Right cardiac atrium (tissue), 5 donors: Measurements from ENCODE around the gene MEN1. TPM values are rescaled to one million over a fixed set of nuclear protein-coding genes. Genes with fewer than 3 reads are reported as not detected.

ENCODE experiments used
- polyA plus RNA-seq: library from polyadenylated mRNA; stranded (reverse); fragments of 200-250 nt; gene quantifications from one replicate; pipeline ENCODE4 v1.2.3, GENCODE V29; 2013
- total RNA-seq, 4 donors: library from RNA; stranded (reverse); fragmentation: NEBNext Ultra II Directional; extraction: Animal tissue kit (Norgen Biotek cat#: 25700); gene quantifications; one replicate each; pipeline ENCODE4 v1.2.1, GENCODE V29; 2021
- donor health status: healthy with polysubstance abuse.
- donor health status: DM: no; HTN: yes; CAD: no.
- donor health status: DM: no; HTN: no; CAD: no.
- donor health status: DM: no; HTN: yes; CAD: no; lungs with severe emphysema.
- donor health status: DM: yes; HTN: yes; CAD: no.

The MEN1 gene
- total and polyA plus RNA-seq, 5 donors, result 9.6 to 11.7 (median 10.1) TPM

Other genes with a start within 250 kb of the MEN1 start
- gene SLC22A12, start 219.3 kb downstream of the MEN1 start, total RNA-seq, result not detected
- not detected for gene SLC22A12, start 219.3 kb downstream of the MEN1 start, polyA plus RNA-seq
- gene NRXN2, start 87.4 kb downstream of the MEN1 start, total RNA-seq, result 1 to 10 TPM; 2.1 to 5.7 (median 2.9) TPM
- 2.2 TPM for gene NRXN2, start 87.4 kb downstream of the MEN1 start, polyA plus RNA-seq
- 10 to 100 TPM; 25.5 to 37.3 (median 33.6) TPM for gene RASGRP2, start 66.4 kb downstream of the MEN1 start, total RNA-seq
- 69.6 TPM for gene RASGRP2, start 66.4 kb downstream of the MEN1 start, polyA plus RNA-seq
- gene PYGM, start 50.6 kb downstream of the MEN1 start, total RNA-seq, result 10 to 100 TPM; 38.5 to 71.5 (median 57.9) TPM
- gene PYGM, start 50.6 kb downstream of the MEN1 start, polyA plus RNA-seq, result 50.2 TPM
- gene SF1, start 32.0 kb downstream of the MEN1 start, total RNA-seq, result 100 to 1,000 TPM; 188 to 203 (median 197) TPM
- 72.8 TPM for gene SF1, start 32.0 kb downstream of the MEN1 start, polyA plus RNA-seq
- gene MAP4K2, start 7.3 kb downstream of the MEN1 start, total RNA-seq, result 10 to 100 TPM in 3 of 4 donors, 1 to 10 TPM in 1; 8.7 to 11.7 (median 11.0) TPM
- 11.0 TPM for gene MAP4K2, start 7.3 kb downstream of the MEN1 start, polyA plus RNA-seq
- gene CDC42BPG, start 34.1 kb upstream of the MEN1 start, total RNA-seq, result 1 to 10 TPM in 1 of 4 donors, under 1 TPM in 3; 0.39 to 2.3 (median 0.78) TPM
- gene CDC42BPG, start 34.1 kb upstream of the MEN1 start, polyA plus RNA-seq, result 0.36 TPM
- gene EHD1, start 68.1 kb upstream of the MEN1 start, total RNA-seq, result 10 to 100 TPM; 23.4 to 35.3 (median 31.4) TPM
- 20.8 TPM for gene EHD1, start 68.1 kb upstream of the MEN1 start, polyA plus RNA-seq
- 10 to 100 TPM; 13.3 to 17.9 (median 15.3) TPM for gene ATG2A, start 106.7 kb upstream of the MEN1 start, total RNA-seq
- gene ATG2A, start 106.7 kb upstream of the MEN1 start, polyA plus RNA-seq, result 13.6 TPM
- 10 to 100 TPM; 21.7 to 28.0 (median 24.6) TPM for gene PPP2R5B, start 114.1 kb upstream of the MEN1 start, total RNA-seq
- gene PPP2R5B, start 114.1 kb upstream of the MEN1 start, polyA plus RNA-seq, result 28.9 TPM
- gene GPHA2, start 125.3 kb upstream of the MEN1 start, total RNA-seq, result not detected
- not detected for gene GPHA2, start 125.3 kb upstream of the MEN1 start, polyA plus RNA-seq
- not detected for gene MAJIN, start 161.6 kb upstream of the MEN1 start, total RNA-seq
- gene MAJIN, start 161.6 kb upstream of the MEN1 start, polyA plus RNA-seq, result not detected
- 1 to 10 TPM; 1.4 to 3.5 (median 1.7) TPM for gene BATF2, start 186.4 kb upstream of the MEN1 start, total RNA-seq
- gene BATF2, start 186.4 kb upstream of the MEN1 start, polyA plus RNA-seq, result 1.3 TPM
- gene ARL2, start 203.6 kb upstream of the MEN1 start, total RNA-seq, result 100 to 1,000 TPM; 117 to 144 (median 130) TPM
- gene ARL2, start 203.6 kb upstream of the MEN1 start, polyA plus RNA-seq, result 179 TPM
- gene SNX15, start 216.9 kb upstream of the MEN1 start, total RNA-seq, result 10 to 100 TPM; 14.3 to 25.2 (median 19.9) TPM
- gene SNX15, start 216.9 kb upstream of the MEN1 start, polyA plus RNA-seq, result 16.7 TPM
- gene SAC3D1, start 230.7 kb upstream of the MEN1 start, total RNA-seq, result 1 to 10 TPM; 4.2 to 7.7 (median 6.4) TPM
- gene SAC3D1, start 230.7 kb upstream of the MEN1 start, polyA plus RNA-seq, result 6.4 TPM
- gene NAALADL1, start 248.0 kb upstream of the MEN1 start, total RNA-seq, result 1 to 10 TPM; 8.1 to 9.8 (median 8.8) TPM
- 7.1 TPM for gene NAALADL1, start 248.0 kb upstream of the MEN1 start, polyA plus RNA-seq